Measurements from ENCODE around the gene FSTL4. TPM values are rescaled to one million over a fixed set of nuclear protein-coding genes. Genes with fewer than 3 reads are reported as not detected.

Gene FSTL4
- total RNA-seq, 2 donors from 2014 or later: 4.5 to 10.1 TPM

- no peaks in the 10 kb centered on the region for H3K9me3 ChIP-seq
- WGBS: 91% methylated on average over 8 of the region's 8 CpGs
- no peaks in the 10 kb centered on the region for H3K36me3 ChIP-seq
- no peaks in the 10 kb centered on the region for H3K27me3 ChIP-seq (replicated peaks; ENCODE audit: insufficient read depth)
- intact Hi-C loops (cut with DNase I): no loop called here
- H3K4me3 ChIP-seq: no peak overlapping the region
- TF ChIP-seq POLR2AphosphoS5 (IDR thresholded peaks at IDR 0.05): no peak
- TF ChIP-seq POLR2A (IDR thresholded peaks at IDR 0.05): no peak
- TF ChIP-seq CTCF (IDR thresholded peaks at IDR 0.05): no peak
- no peak overlapping the region for H3K27ac ChIP-seq
- DNase-seq (ENCODE audit: low spot score): no peak
- no peaks in the 10 kb centered on the region for H3K4me1 ChIP-seq (replicated peaks)
Observed at GRCh38 chr5:133599044-133599443, 13.3 kb downstream of the FSTL4 start.

GRCh38 chr5:133596049-133596448 lies 16.3 kb downstream of the FSTL4 start:
- H3K27me3 ChIP-seq (replicated peaks; ENCODE audit: insufficient read depth): no peaks in the 10 kb centered on the region
- intact Hi-C loops (cut with DNase I): no loop called here
- H3K4me3 ChIP-seq: no peak overlapping the region
- DNase-seq (ENCODE audit: low spot score): no peak
- H3K27ac ChIP-seq: no peak overlapping the region
- TF ChIP-seq CTCF (IDR thresholded peaks at IDR 0.05) (no peak), POLR2A (IDR thresholded peaks at IDR 0.05) (no peak), POLR2AphosphoS5 (IDR thresholded peaks at IDR 0.05) (no peak)
- H3K4me1 ChIP-seq (replicated peaks): no peaks in the 10 kb centered on the region
- H3K36me3 ChIP-seq: no peaks in the 10 kb centered on the region
- H3K9me3 ChIP-seq: no peaks in the 10 kb centered on the region
- 87% methylated on average over 5 of the region's 5 CpGs for WGBS

GRCh38 chr5:133595465-133595864 lies 16.9 kb downstream of the FSTL4 start:
- no peaks in the 10 kb centered on the region for H3K9me3 ChIP-seq
- 86% methylated on average over 5 of the region's 5 CpGs for WGBS
- H3K4me3 ChIP-seq: no peak overlapping the region
- DNase-seq (ENCODE audit: low spot score): no peak
- H3K4me1 ChIP-seq (replicated peaks): no peaks in the 10 kb centered on the region
- TF ChIP-seq POLR2AphosphoS5 (IDR thresholded peaks at IDR 0.05): no peak
- no peak for TF ChIP-seq CTCF (IDR thresholded peaks at IDR 0.05)
- no peak for TF ChIP-seq POLR2A (IDR thresholded peaks at IDR 0.05)
- no peak overlapping the region for H3K27ac ChIP-seq
- H3K27me3 ChIP-seq (replicated peaks; ENCODE audit: insufficient read depth): no peaks in the 10 kb centered on the region
- intact Hi-C loops (cut with DNase I): no loop called here
- no peaks in the 10 kb centered on the region for H3K36me3 ChIP-seq

- no peak overlapping the region for H3K27ac ChIP-seq
- no peaks in the 10 kb centered on the region for H3K36me3 ChIP-seq
- DNase-seq (ENCODE audit: low spot score): no peak
- H3K4me1 ChIP-seq (replicated peaks): no peaks in the 10 kb centered on the region
- H3K27me3 ChIP-seq (replicated peaks; ENCODE audit: insufficient read depth): no peaks in the 10 kb centered on the region
- 100% methylated on average over 1 of the region's 1 CpG for WGBS
- no peak overlapping the region for H3K4me3 ChIP-seq
- no peak for TF ChIP-seq POLR2AphosphoS5 (IDR thresholded peaks at IDR 0.05)
- TF ChIP-seq POLR2A (IDR thresholded peaks at IDR 0.05): no peak
- no peak for TF ChIP-seq CTCF (IDR thresholded peaks at IDR 0.05)
- no peaks in the 10 kb centered on the region for H3K9me3 ChIP-seq
- intact Hi-C loops (cut with DNase I): no loop called here
Observed at GRCh38 chr5:133589286-133589685, 23.1 kb downstream of the FSTL4 start.

GRCh38 chr5:133582971-133583370 lies 29.4 kb downstream of the FSTL4 start:
- TF ChIP-seq POLR2AphosphoS5 (IDR thresholded peaks at IDR 0.05) (no peak), CTCF (IDR thresholded peaks at IDR 0.05) (no peak), POLR2A (IDR thresholded peaks at IDR 0.05) (no peak)

More at GRCh38 chr5:133582971-133583370, 29.4 kb downstream of the FSTL4 start:
- Histone ChIP-seq H3K4me1 (replicated peaks) (no peaks in the 10 kb centered on the region), H3K36me3 (no peaks in the 10 kb centered on the region), H3K27ac (no peak overlapping the region), H3K9me3 (no peaks in the 10 kb centered on the region), H3K4me3 (no peak overlapping the region), H3K27me3 (replicated peaks; ENCODE audit: insufficient read depth) (no peaks in the 10 kb centered on the region)
- 33% methylated on average over 1 of the region's 7 CpGs for WGBS
- DNase-seq (ENCODE audit: low spot score): no peak
- intact Hi-C loops (cut with DNase I): no loop called here

All from prostate gland (tissue), 2 donors.